Endothelial cell of umbilical vein (primary cell): ENCODE data around the gene SPANXN3.

Experiments used
- EZH2 ChIP-seq: IDR thresholded peaks from 2 replicates; pipeline ENCODE4 v1.6.1; 2012; ENCODE audit warnings: borderline replicate concordance, low read depth, mild to moderate bottlenecking, moderate library complexity, low read length, inconsistent platforms; ENCODE audit not compliant: severe bottlenecking
- FOS ChIP-seq: IDR thresholded peaks from 2 replicates; pipeline ENCODE4 v1.6.1; 2011; ENCODE audit warnings: mild to moderate bottlenecking, low read length, moderate library complexity, borderline replicate concordance; ENCODE audit not compliant: insufficient read depth
- GATA2 ChIP-seq: IDR thresholded peaks from 2 replicates; pipeline ENCODE4 v1.7.0; 2011; ENCODE audit warnings: low read depth, mild to moderate bottlenecking, moderate library complexity, mixed read lengths, low read length; ENCODE audit not compliant: insufficient read length, insufficient read depth
- JUN ChIP-seq: IDR thresholded peaks from 2 replicates; pipeline ENCODE4 v1.6.1; 2011; ENCODE audit warnings: borderline replicate concordance, low read depth; ENCODE audit not compliant: insufficient read length, insufficient read depth
- POLR2A ChIP-seq: IDR thresholded peaks from 2 replicates; pipeline ENCODE4 v1.6.1; 2012; ENCODE audit warnings: low read depth, mild to moderate bottlenecking, control low read depth, low read length
- POLR2AphosphoS5 ChIP-seq: IDR thresholded peaks from 2 replicates; pipeline ENCODE4 v1.6.1; 2012; ENCODE audit warnings: low read depth, mild to moderate bottlenecking, control low read depth, low read length, moderate library complexity; ENCODE audit not compliant: insufficient read depth
- TF ChIP-seq, protein P1 (sequence below), 2 donors: IDR thresholded peaks; 1 replicate in 1 of 2; 2 replicates in 1 of 2; pipeline ENCODE4 v1.5.1; 2011; ENCODE audit warnings: low read length in 2 of 2, mild to moderate bottlenecking in 2 of 2, moderate library complexity in 2 of 2, control low read depth in 1 of 2, inconsistent platforms in 1 of 2, low read depth in 1 of 2; ENCODE audit not compliant: insufficient read depth in 1 of 2; ENCODE audit errors: extremely low read depth in 1 of 2
- TF ChIP-seq, protein P2 (sequence below): IDR thresholded peaks from 2 replicates; pipeline ENCODE4 v1.6.1; 2011; ENCODE audit not compliant: insufficient read depth, insufficient read length

DNA sequence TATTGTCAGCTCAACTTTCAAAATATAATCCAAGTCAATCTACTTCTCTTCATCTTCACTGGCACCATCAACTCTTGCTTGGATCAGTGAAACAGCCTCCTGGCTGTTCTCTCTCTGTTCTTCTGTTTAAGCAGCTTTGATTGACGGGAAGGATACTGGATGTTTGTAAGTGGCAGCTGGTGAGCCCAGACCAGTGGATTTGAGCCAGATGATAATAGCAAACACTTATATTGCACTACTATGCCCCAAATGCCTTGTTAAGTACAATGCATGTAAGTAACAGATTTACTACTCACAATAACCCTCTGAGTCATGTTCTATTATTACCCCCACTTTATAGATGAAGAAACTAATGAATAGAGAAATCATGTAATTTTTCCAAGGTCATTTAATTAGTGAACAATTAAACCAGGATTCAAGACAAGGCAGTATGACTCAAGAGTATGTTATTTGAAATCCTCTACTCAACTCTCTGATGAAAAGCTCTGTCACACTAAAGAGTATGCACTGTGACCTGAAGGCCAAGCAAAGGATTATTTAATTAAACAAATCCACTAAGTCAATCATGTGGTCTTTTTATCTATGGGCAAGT lies 44.8 kb downstream of the SPANXN3 start:
- TF ChIP-seq, protein P1, sequence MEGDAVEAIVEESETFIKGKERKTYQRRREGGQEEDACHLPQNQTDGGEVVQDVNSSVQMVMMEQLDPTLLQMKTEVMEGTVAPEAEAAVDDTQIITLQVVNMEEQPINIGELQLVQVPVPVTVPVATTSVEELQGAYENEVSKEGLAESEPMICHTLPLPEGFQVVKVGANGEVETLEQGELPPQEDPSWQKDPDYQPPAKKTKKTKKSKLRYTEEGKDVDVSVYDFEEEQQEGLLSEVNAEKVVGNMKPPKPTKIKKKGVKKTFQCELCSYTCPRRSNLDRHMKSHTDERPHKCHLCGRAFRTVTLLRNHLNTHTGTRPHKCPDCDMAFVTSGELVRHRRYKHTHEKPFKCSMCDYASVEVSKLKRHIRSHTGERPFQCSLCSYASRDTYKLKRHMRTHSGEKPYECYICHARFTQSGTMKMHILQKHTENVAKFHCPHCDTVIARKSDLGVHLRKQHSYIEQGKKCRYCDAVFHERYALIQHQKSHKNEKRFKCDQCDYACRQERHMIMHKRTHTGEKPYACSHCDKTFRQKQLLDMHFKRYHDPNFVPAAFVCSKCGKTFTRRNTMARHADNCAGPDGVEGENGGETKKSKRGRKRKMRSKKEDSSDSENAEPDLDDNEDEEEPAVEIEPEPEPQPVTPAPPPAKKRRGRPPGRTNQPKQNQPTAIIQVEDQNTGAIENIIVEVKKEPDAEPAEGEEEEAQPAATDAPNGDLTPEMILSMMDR (IDR thresholded peaks at IDR 0.05; ENCODE audit: extremely low read depth in 1 of 2, insufficient read depth in 1 of 2, low read depth in 1 of 2, low read length in 2 of 2) = no peak
- TF ChIP-seq POLR2A (no peak), POLR2AphosphoS5 (no peak), EZH2 (no peak), JUN (no peak), FOS (no peak), GATA2 (no peak)
- TF ChIP-seq, protein P2, sequence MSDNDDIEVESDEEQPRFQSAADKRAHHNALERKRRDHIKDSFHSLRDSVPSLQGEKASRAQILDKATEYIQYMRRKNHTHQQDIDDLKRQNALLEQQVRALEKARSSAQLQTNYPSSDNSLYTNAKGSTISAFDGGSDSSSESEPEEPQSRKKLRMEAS = no peak
